ENCODE measurements around the gene SHANK1.
"Not testable (repeated sequence)": the region's sequence is repeated elsewhere in the genome, so short reads cannot be mapped to it uniquely, and the experiment has no call there.

Gene SHANK1

GRCh38 chr19:50629801-50630200 is 89.8 kb downstream of the SHANK1 start:
- no peak for TF ChIP-seq CTCF (IDR thresholded peaks at IDR 0.05; ENCODE audit: low read length, missing control alignments)
- DNase-seq (ENCODE audit: low read depth) = no peak
- no peak overlapping the region for H3K4me3 ChIP-seq (replicated peaks; ENCODE audit: low read depth, low read length)

- no peak for DNase-seq (ENCODE audit: low read depth)
- H3K4me3 ChIP-seq (replicated peaks; ENCODE audit: low read depth, low read length) = no peak overlapping the region
- no peak for TF ChIP-seq CTCF (IDR thresholded peaks at IDR 0.05; ENCODE audit: low read length, missing control alignments)
Measured at GRCh38 chr19:50629194-50629593, 90.4 kb downstream of the SHANK1 start.

- TF ChIP-seq CTCF (IDR thresholded peaks at IDR 0.05; ENCODE audit: low read length, missing control alignments) = no peak
- DNase-seq (ENCODE audit: low read depth) = no peak
- no peak overlapping the region for H3K4me3 ChIP-seq (replicated peaks; ENCODE audit: low read depth, low read length)
Measured at GRCh38 chr19:50628551-50628950, 91.1 kb downstream of the SHANK1 start.

- no peak overlapping the region for H3K4me3 ChIP-seq (replicated peaks; ENCODE audit: low read depth, low read length)
- DNase-seq (ENCODE audit: low read depth) = no peak
- TF ChIP-seq CTCF (IDR thresholded peaks at IDR 0.05; ENCODE audit: low read length, missing control alignments) = no peak
Measured at GRCh38 chr19:50628146-50628545, 91.5 kb downstream of the SHANK1 start.

GRCh38 chr19:50626795-50627194 is 92.8 kb downstream of the SHANK1 start:
- H3K4me3 ChIP-seq (replicated peaks; ENCODE audit: low read depth, low read length) = no peak overlapping the region
- DNase-seq (ENCODE audit: low read depth) = no peak
- no peak for TF ChIP-seq CTCF (IDR thresholded peaks at IDR 0.05; ENCODE audit: low read length, missing control alignments)

- no peak for DNase-seq (ENCODE audit: low read depth)
- TF ChIP-seq CTCF (IDR thresholded peaks at IDR 0.05; ENCODE audit: low read length, missing control alignments) = no peak
Measured at GRCh38 chr19:50626011-50626410, 93.6 kb downstream of the SHANK1 start.

GRCh38 chr19:50624949-50625600 is 94.5 kb downstream of the SHANK1 start:
- H3K4me3 ChIP-seq (replicated peaks; ENCODE audit: low read depth, low read length) = no peak overlapping the region
- TF ChIP-seq CTCF (IDR thresholded peaks at IDR 0.05; ENCODE audit: low read length, missing control alignments) = no peak
- DNase-seq (ENCODE audit: low read depth) = no peak

More at GRCh38 chr19:50626011-50626410, 93.6 kb downstream of the SHANK1 start:
- no peak overlapping the region for H3K4me3 ChIP-seq (replicated peaks; ENCODE audit: low read depth, low read length)

GRCh38 chr19:50620394-50620906 is 99.2 kb downstream of the SHANK1 start:
- not testable (repeated sequence) for H3K4me3 ChIP-seq (replicated peaks; ENCODE audit: low read depth, low read length)

GRCh38 chr19:50619184-50619583 is 100.4 kb downstream of the SHANK1 start:
- H3K4me3 ChIP-seq (replicated peaks; ENCODE audit: low read depth, low read length); DNase-seq (ENCODE audit: low read depth): not testable (repeated sequence)

More at GRCh38 chr19:50620394-50620906, 99.2 kb downstream of the SHANK1 start:
- not testable (repeated sequence) for DNase-seq (ENCODE audit: low read depth)

- peak; percentile 42 for DNase-seq (ENCODE audit: low read depth)
- not testable (repeated sequence) for H3K4me3 ChIP-seq (replicated peaks; ENCODE audit: low read depth, low read length)
Measured at GRCh38 chr19:50618379-50618778, 101.2 kb downstream of the SHANK1 start.
